H1 (cell line): Measurements from ENCODE around the gene TXNIP. TPM values are rescaled to one million over a fixed set of nuclear protein-coding genes. Genes with fewer than 3 reads are reported as not detected.
"Not testable (repeated sequence)": the region's sequence is repeated elsewhere in the genome, so short reads cannot be mapped to it uniquely, and the experiment has no call there.

Experiments used
- CTCF ChIA-PET: fragments of 300-600 bp; sonication (Branson Sonifier 250); formaldehyde crosslinking; loops from one replicate; lab custom pipeline; 2021; ENCODE audit not compliant: partially characterized antibody; lab: Charles Lee
- POLR2A ChIA-PET: fragments of 300-600 bp; sonication (Branson Sonifier 250); formaldehyde crosslinking; loops from one replicate; lab custom pipeline; 2021; ENCODE audit warnings: inconsistent platforms; ENCODE audit not compliant: partially characterized antibody; lab: Charles Lee
- DNase-seq, 2 experiments: peaks; one replicate each; pipeline versions ENCODE4 v3.0.0 to v3.0.0-alpha.2; 2010 to 2022; ENCODE audit warnings: low spot score in 2 of 2, low read depth in 1 of 2, mixed read lengths in 1 of 2
- FAIRE-seq: peaks from 2 replicates; lab custom pipeline; 2011; peaks lifted over from hg19 to GRCh38; lab: Jason Lieb, UNC
- H2AFZ ChIP-seq: 2 replicates; pipeline ENCODE4 v1.8.1; 2012; ENCODE audit warnings: low read length, inconsistent platforms
- H2AK5ac ChIP-seq: 2 replicates; pipeline ENCODE4 v1.6.1; 2013; ENCODE audit warnings: low read depth, low read length
- H2BK120ac ChIP-seq: replicated peaks from 2 replicates; pipeline ENCODE3; 2013; ENCODE audit warnings: low read depth, low read length, inconsistent platforms
- H2BK12ac ChIP-seq: 2 replicates; pipeline ENCODE4 v1.6.1; 2013; ENCODE audit warnings: low read depth, low read length
- H2BK15ac ChIP-seq: 2 replicates; pipeline ENCODE4 v1.6.1; 2013; ENCODE audit warnings: low read length
- H2BK20ac ChIP-seq: 2 replicates; pipeline ENCODE4 v1.6.1; 2013; ENCODE audit warnings: low read length
- H2BK5ac ChIP-seq: 2 replicates; pipeline ENCODE4 v1.6.1; 2013; ENCODE audit warnings: low read depth, low read length
- H3K14ac ChIP-seq: 2 replicates; pipeline ENCODE4 v1.6.1; 2013; ENCODE audit warnings: inconsistent platforms; ENCODE audit not compliant: insufficient read length
- H3K18ac ChIP-seq: 2 replicates; pipeline ENCODE4 v1.6.1; 2013; ENCODE audit warnings: low read length; ENCODE audit errors: extremely low read depth
- H3K23ac ChIP-seq: 2 replicates; pipeline ENCODE4 v1.6.1; 2013; ENCODE audit warnings: inconsistent platforms; ENCODE audit not compliant: insufficient read length
- H3K23me2 ChIP-seq: 2 replicates; pipeline ENCODE4 v1.6.1; 2013; ENCODE audit warnings: low read depth, low read length
- H3K27ac ChIP-seq: 2 replicates; pipeline ENCODE4 v1.6.1; 2011; ENCODE audit warnings: low read depth, low read length, inconsistent platforms
- H3K27me3 ChIP-seq, 4 experiments: replicated peaks in 1 of 4; 1 replicate in 1 of 4; 2 replicates in 3 of 4; pipeline versions ENCODE4 v1.6.1 to v1.8.1; 2011 to 2013; ENCODE audit warnings: low read length in 3 of 4, mild to moderate bottlenecking in 3 of 4, inconsistent platforms in 2 of 4, mixed read lengths in 2 of 4, moderate library complexity in 1 of 4; ENCODE audit not compliant: control insufficient read depth in 3 of 4, insufficient read depth in 3 of 4; ENCODE audit errors: extremely low read depth in 1 of 4
- H3K36me3 ChIP-seq, 4 experiments: 2 replicates each; pipeline versions ENCODE4 v1.6.1 to v1.8.1; 2011 to 2013; ENCODE audit warnings: mild to moderate bottlenecking in 4 of 4, low read length in 3 of 4, moderate library complexity in 2 of 4, control low read depth in 1 of 4, inconsistent platforms in 1 of 4; ENCODE audit not compliant: insufficient read depth in 4 of 4, control insufficient read depth in 2 of 4
- H3K4ac ChIP-seq: replicated peaks from 2 replicates; pipeline ENCODE3; 2013; ENCODE audit warnings: low read length, low read depth, mixed read lengths, inconsistent platforms; ENCODE audit not compliant: insufficient read length
- H3K4me1 ChIP-seq, 4 experiments: replicated peaks in 1 of 4; 1 replicate in 1 of 4; 2 replicates in 3 of 4; pipeline versions ENCODE4 v1.6.1 to v1.8.1; 2011 to 2013; ENCODE audit warnings: low read length in 3 of 4, inconsistent platforms in 2 of 4, mixed read lengths in 1 of 4; ENCODE audit not compliant: insufficient read depth in 4 of 4, control insufficient read depth in 3 of 4
- H3K4me2 ChIP-seq, 2 experiments: 2 replicates each; pipeline versions ENCODE4 v1.6.1 to v1.8.1; 2011 to 2013; ENCODE audit warnings: low read depth in 2 of 2, low read length in 2 of 2, control low read depth in 1 of 2, inconsistent platforms in 1 of 2, mild to moderate bottlenecking in 1 of 2; ENCODE audit not compliant: insufficient read depth in 1 of 2
- H3K4me3 ChIP-seq, 4 experiments: fragments of 200-600, 300-600 bp in 1 of 4; sonication (generic), shearing (Covaris generic), sonication (Bioruptor Twin) in 1 of 4; 2 replicates each; pipeline versions ENCODE4 v1.5.1 to v1.8.1; 2011 to 2016; ENCODE audit warnings: low read length in 4 of 4, low read depth in 3 of 4, control low read depth in 2 of 4, inconsistent platforms in 2 of 4, mild to moderate bottlenecking in 2 of 4, mixed read lengths in 1 of 4, moderate library complexity in 1 of 4; ENCODE audit not compliant: insufficient read depth in 2 of 4; ENCODE audit errors: extremely low read depth in 1 of 4
- H3K56ac ChIP-seq: replicated peaks from 2 replicates; pipeline ENCODE3; 2013; ENCODE audit warnings: low read depth, mild to moderate bottlenecking, mixed read lengths, low read length, inconsistent platforms; ENCODE audit not compliant: insufficient read length
- H3K79me1 ChIP-seq: 2 replicates; pipeline ENCODE4 v1.6.1; 2013; ENCODE audit warnings: low read depth, low read length, control low read depth
- H3K79me2 ChIP-seq, 2 experiments: 2 replicates each; pipeline versions ENCODE4 v1.6.1 to v1.8.1; 2012 to 2013; ENCODE audit warnings: low read length in 2 of 2, mild to moderate bottlenecking in 2 of 2, inconsistent platforms in 1 of 2; ENCODE audit not compliant: insufficient read depth in 2 of 2, control insufficient read depth in 1 of 2
- H3K9ac ChIP-seq, 4 experiments: replicated peaks in 1 of 4; 1 replicate in 1 of 4; 2 replicates in 3 of 4; pipeline versions ENCODE4 v1.6.1 to v1.8.1; 2011 to 2013; ENCODE audit warnings: low read depth in 3 of 4, low read length in 3 of 4, control low read depth in 2 of 4, mild to moderate bottlenecking in 2 of 4, moderate library complexity in 2 of 4, inconsistent platforms in 1 of 4; ENCODE audit errors: extremely low read depth in 1 of 4
- H3K9me3 ChIP-seq, 2 experiments: 2 replicates each; pipeline versions ENCODE4 v1.6.1 to v1.8.1; 2012 to 2013; ENCODE audit warnings: mild to moderate bottlenecking in 2 of 2, moderate library complexity in 2 of 2, control low read depth in 1 of 2, inconsistent platforms in 1 of 2, low read depth in 1 of 2, low read length in 1 of 2, mixed read lengths in 1 of 2; ENCODE audit not compliant: insufficient read depth in 2 of 2
- H4K20me1 ChIP-seq, 2 experiments: replicated peaks in 1 of 2; 2 replicates each; pipeline versions ENCODE3 to v1.8.1; 2011 to 2013; ENCODE audit warnings: inconsistent platforms in 2 of 2, low read length in 2 of 2, mild to moderate bottlenecking in 1 of 2; ENCODE audit not compliant: insufficient read depth in 2 of 2, control insufficient read depth in 1 of 2
- H4K5ac ChIP-seq: 2 replicates; pipeline ENCODE4 v1.6.1; 2013; ENCODE audit warnings: low read length, low read depth, mixed read lengths, inconsistent platforms; ENCODE audit not compliant: insufficient read length
- H4K8ac ChIP-seq: 2 replicates; pipeline ENCODE4 v1.8.0; 2013; ENCODE audit warnings: mild to moderate bottlenecking, moderate library complexity, low read length, inconsistent platforms; ENCODE audit not compliant: insufficient read depth; ENCODE audit errors: extremely low read depth
- H4K91ac ChIP-seq: replicated peaks from 2 replicates; pipeline ENCODE3; 2013; ENCODE audit warnings: low read length, mixed read lengths, inconsistent platforms; ENCODE audit not compliant: insufficient read length
- WGBS, 2 experiments: shearing (Covaris generic) in 1 of 2; methylation state at CpG; one replicate each; pipeline versions ENCODE4 v1.1.6 to v1.1.7; 2013 to 2015; ENCODE audit warnings: low lambda C conversion rate in 2 of 2, mixed read lengths in 2 of 2, inconsistent platforms in 1 of 2, low coverage in 1 of 2, missing lambda C conversion rate in 1 of 2; ENCODE audit not compliant: insufficient replicate concordance in 2 of 2, insufficient coverage in 1 of 2, insufficient read length in 1 of 2; ENCODE audit errors: extremely low coverage in 1 of 2, missing lambda C conversion rate in 1 of 2; 5-methylcytosine and 5-hydroxymethylcytosine counted together
- polyA plus RNA-seq, 7 experiments: library from polyadenylated mRNA; depleted of rRNA in 3 of 7; stranded (reverse) in 5 of 7; unstranded in 2 of 7; fragments of >200 nt in 5 of 7; fragments of 200-250 nt in 2 of 7; gene quantifications; 1 replicate in 5 of 7; 2 replicates in 1 of 7; 4 replicates in 1 of 7; pipeline versions ENCODE4 v1.2.1 to v1.2.3, GENCODE V29; 2011 to 2013; ENCODE audit warnings: missing spikeins in 2 of 7, mixed read lengths in 2 of 7
- total RNA-seq: library from RNA; stranded (reverse); fragmentation: NEBNext Ultra II Directional; extraction: Animal tissue kit (Norgen Biotek cat#: 25700); gene quantifications from 2 replicates; pipeline ENCODE4 v1.2.1, GENCODE V29; 2021

Gene TXNIP
- total and polyA plus RNA-seq, 2 of the 8 experiments (the other 6 are each of a cell fraction or from before 2014, with no cell fraction given) = 12.3 to 56.8 TPM

- not testable (repeated sequence) for H4K8ac ChIP-seq, H3K23ac ChIP-seq, H3K18ac ChIP-seq, H3K4ac ChIP-seq, H2AK5ac ChIP-seq, H3K4me3 ChIP-seq, H3K79me1 ChIP-seq, H3K9ac ChIP-seq, H3K56ac ChIP-seq, H3K79me2 ChIP-seq, H4K5ac ChIP-seq, H2BK15ac ChIP-seq, H3K4me1 ChIP-seq, H2BK12ac ChIP-seq, DNase-seq, H3K27me3 ChIP-seq, H4K91ac ChIP-seq, H3K9me3 ChIP-seq, H2BK5ac ChIP-seq, H3K4me2 ChIP-seq, FAIRE-seq, H2AFZ ChIP-seq, H2BK120ac ChIP-seq, H4K20me1 ChIP-seq, H3K23me2 ChIP-seq, H2BK20ac ChIP-seq, H3K36me3 ChIP-seq, H3K14ac ChIP-seq, H3K27ac ChIP-seq
- CTCF ChIA-PET = interaction anchor here (0.7 to 1.6 kb wide), 5 partner anchors 11 to 177 kb away, joined by 3 to 5 read pairs (median 3); no protein-coding TSS in a partner anchor
- POLR2A ChIA-PET = interaction anchor here (0.7 to 1.0 kb wide), 2 partner anchors 10 to 97 kb away, joined by 3 to 4 read pairs; no protein-coding TSS in a partner anchor
- 79% methylated on average over 2 of the region's 2 CpGs; no CpG with 5 or more reads in 1 of the 2 experiments for WGBS, 2 experiments
These were observed 29.6 kb upstream of the TXNIP start for GRCh38 chr1:146025787-146026495.
